ENCODE results near the gene SLC6A12. TPM values are rescaled to one million over a fixed set of nuclear protein-coding genes. Genes with fewer than 3 reads are reported as not detected.

SLC6A12 gene
- polyA plus RNA-seq, 1 experiment = 0.12 TPM

DNA sequence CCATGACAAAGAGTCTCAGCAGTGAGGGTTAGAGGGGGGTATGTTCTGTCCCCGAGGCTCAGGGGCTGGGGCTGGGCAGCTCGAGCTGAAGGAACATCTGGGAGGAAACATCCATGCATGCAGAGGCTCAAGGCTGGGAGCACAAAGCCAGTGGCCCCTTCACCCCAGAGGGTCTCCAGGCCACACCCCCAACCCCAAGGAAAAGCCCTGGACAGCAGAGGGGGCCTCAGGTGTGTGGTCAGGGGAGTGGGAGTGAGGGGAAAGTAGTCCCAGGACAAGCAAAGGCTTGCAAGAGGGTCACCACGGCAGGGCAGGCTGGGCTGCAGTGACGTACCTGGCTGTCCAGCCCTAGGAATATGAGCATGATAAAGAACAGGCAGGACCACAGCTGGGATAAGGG, 17.5 kb downstream of the SLC6A12 start:
- ChIA-PET CTCF (no interaction called here), POLR2A (no interaction called here)
- DNase-seq (ENCODE audit: low read depth, low spot score) = no peak
- H3K9me3 ChIP-seq (ENCODE audit: control insufficient read depth, insufficient read depth, low read length) = peaks cover 5% of the 10 kb centered on the region; the same call in 1 of the 2 replicates
- TF ChIP-seq CTCF (IDR thresholded peaks at IDR 0.05; ENCODE audit: low read depth, low read length) = no peak
- no peak overlapping the region for H3K4me3 ChIP-seq (ENCODE audit: low read depth, low read length)
- H3K27ac ChIP-seq (ENCODE audit: low read depth, low read length) = no peak overlapping the region
- H3K27me3 ChIP-seq (ENCODE audit: control insufficient read depth, insufficient read depth, low read length) = peaks cover 58% of the 10 kb centered on the region

DNA sequence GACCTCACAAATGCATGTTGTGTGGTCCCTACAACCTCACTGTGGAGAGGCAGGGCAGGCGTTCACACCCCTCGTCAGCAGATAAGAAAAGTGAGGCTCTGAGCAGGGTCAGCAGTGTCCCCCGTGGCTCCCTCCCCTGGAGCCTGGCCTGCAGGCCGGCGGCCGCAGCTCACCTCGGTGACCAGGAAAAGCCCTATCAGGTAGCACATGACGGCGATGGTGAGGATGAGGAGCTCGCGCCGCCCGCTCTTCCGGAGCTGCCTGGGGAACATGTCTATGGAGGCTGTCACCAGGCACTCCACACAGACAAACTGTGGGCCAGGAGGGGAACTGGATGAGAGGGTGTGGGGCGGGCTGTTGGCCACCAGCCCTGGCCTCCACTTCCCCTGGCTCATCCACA, 18.0 kb downstream of the SLC6A12 start:
- POLR2A ChIA-PET = no interaction called here
- H3K27me3 ChIP-seq (ENCODE audit: control insufficient read depth, insufficient read depth, low read length) = peaks cover 56% of the 10 kb centered on the region
- no peak for DNase-seq (ENCODE audit: low read depth, low spot score)
- H3K4me3 ChIP-seq (ENCODE audit: low read depth, low read length) = no peak overlapping the region
- peaks cover 5% of the 10 kb centered on the region; the same call in 1 of the 2 replicates for H3K9me3 ChIP-seq (ENCODE audit: control insufficient read depth, insufficient read depth, low read length)
- CTCF ChIA-PET = no interaction called here
- TF ChIP-seq CTCF (IDR thresholded peaks at IDR 0.05; ENCODE audit: low read depth, low read length) = no peak
- H3K27ac ChIP-seq (ENCODE audit: low read depth, low read length) = no peak overlapping the region

GRCh38 chr12:195156-195555, 18.8 kb downstream of the SLC6A12 start:
- CTCF ChIA-PET = no interaction called here
- DNase-seq (ENCODE audit: low read depth, low spot score) = no peak
- H3K9me3 ChIP-seq (ENCODE audit: control insufficient read depth, insufficient read depth, low read length) = peaks cover 5% of the 10 kb centered on the region; the same call in 1 of the 2 replicates
- peaks cover 53% of the 10 kb centered on the region for H3K27me3 ChIP-seq (ENCODE audit: control insufficient read depth, insufficient read depth, low read length)
- H3K4me3 ChIP-seq (ENCODE audit: low read depth, low read length) = no peak overlapping the region
- POLR2A ChIA-PET = no interaction called here
- no peak for TF ChIP-seq CTCF (IDR thresholded peaks at IDR 0.05; ENCODE audit: low read depth, low read length)
- H3K27ac ChIP-seq (ENCODE audit: low read depth, low read length) = no peak overlapping the region

DNA sequence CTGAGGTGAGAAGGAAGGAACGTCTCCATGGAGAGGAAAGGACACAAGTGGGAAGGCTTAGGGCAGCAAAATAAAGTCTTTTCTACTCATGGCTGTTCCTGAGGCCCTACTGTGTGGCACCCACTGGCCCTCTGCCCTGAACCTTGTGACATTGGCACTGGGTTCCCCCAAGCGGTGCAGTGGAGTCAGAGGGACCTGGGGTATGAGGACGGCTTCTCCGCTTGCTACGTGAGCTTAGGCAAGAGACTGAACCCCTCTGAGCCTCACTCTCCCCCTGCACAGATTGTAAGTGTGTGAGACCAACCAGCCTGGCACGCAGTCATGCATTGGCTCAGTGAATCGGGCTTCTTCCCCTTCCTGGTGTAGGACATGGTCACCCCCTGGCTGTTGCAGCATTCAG, 19.7 kb downstream of the SLC6A12 start:
- ChIA-PET CTCF (no interaction called here), POLR2A (no interaction called here)
- DNase-seq (ENCODE audit: low read depth, low spot score) = no peak
- TF ChIP-seq CTCF (IDR thresholded peaks at IDR 0.05; ENCODE audit: low read depth, low read length) = no peak
- Histone ChIP-seq H3K27me3 (ENCODE audit: control insufficient read depth, insufficient read depth, low read length) (peaks cover 52% of the 10 kb centered on the region), H3K9me3 (ENCODE audit: control insufficient read depth, insufficient read depth, low read length) (peaks cover 5% of the 10 kb centered on the region; the same call in 1 of the 2 replicates), H3K4me3 (ENCODE audit: low read depth, low read length) (no peak overlapping the region), H3K27ac (ENCODE audit: low read depth, low read length) (no peak overlapping the region)

DNA sequence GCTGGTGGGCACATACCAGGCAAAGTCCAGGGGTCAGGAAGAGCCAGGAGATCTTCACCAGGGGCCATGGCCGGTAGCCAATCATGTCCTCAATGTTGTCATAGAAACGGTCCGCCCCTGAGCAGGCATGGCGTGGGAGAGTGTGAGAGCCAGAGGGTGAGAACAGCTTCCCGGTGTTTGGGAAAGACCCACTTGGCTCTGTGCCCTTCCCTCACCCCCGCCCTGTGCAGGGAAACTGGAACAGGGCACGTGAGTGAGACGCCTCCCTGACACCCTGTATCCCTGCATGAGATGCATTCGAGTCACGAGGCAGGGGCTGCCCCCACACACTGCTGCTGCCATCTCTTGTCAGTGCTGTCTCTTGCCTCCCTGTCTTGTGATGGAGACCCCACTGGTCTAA, 20.7 kb downstream of the SLC6A12 start:
- no peak overlapping the region for H3K27ac ChIP-seq (ENCODE audit: low read depth, low read length)
- ChIA-PET CTCF (no interaction called here), POLR2A (no interaction called here)
- no peak for DNase-seq (ENCODE audit: low read depth, low spot score)
- peaks cover 5% of the 10 kb centered on the region; the same call in 1 of the 2 replicates for H3K9me3 ChIP-seq (ENCODE audit: control insufficient read depth, insufficient read depth, low read length)
- H3K4me3 ChIP-seq (ENCODE audit: low read depth, low read length) = no peak overlapping the region
- peaks cover 47% of the 10 kb centered on the region for H3K27me3 ChIP-seq (ENCODE audit: control insufficient read depth, insufficient read depth, low read length)
- no peak for TF ChIP-seq CTCF (IDR thresholded peaks at IDR 0.05; ENCODE audit: low read depth, low read length)

Data from AG04450 (cell line).